Neural crest cell (in vitro differentiated cells): Measurements from ENCODE around the gene GNAL. TPM values are rescaled to one million over a fixed set of nuclear protein-coding genes. Genes with fewer than 3 reads are reported as not detected.

Source experiments
- DNase-seq: peaks from one replicate; pipeline ENCODE4 v3.0.0; 2021; ENCODE audit warnings: low read depth, mixed read lengths, low spot score
- H3K27ac Mint-ChIP-seq: one replicate; pipeline ENCODE4 v1.8.0; 2021; ENCODE audit warnings: mild to moderate bottlenecking, mixed read lengths; ENCODE audit not compliant: unreplicated experiment
- H3K27me3 Mint-ChIP-seq: 2 replicates; pipeline ENCODE4 v1.8.0; 2021; ENCODE audit warnings: low read depth, mild to moderate bottlenecking, mixed read lengths
- H3K36me3 Mint-ChIP-seq: 2 replicates; pipeline ENCODE4 v1.8.0; 2021; ENCODE audit warnings: low read depth, mild to moderate bottlenecking, mixed read lengths
- H3K4me1 Mint-ChIP-seq: 2 replicates; pipeline ENCODE4 v1.8.0; 2021; ENCODE audit warnings: mixed read lengths
- H3K4me3 Mint-ChIP-seq: one replicate; pipeline ENCODE4 v1.8.0; 2021; ENCODE audit warnings: mild to moderate bottlenecking, mixed read lengths
- H3K9me3 Mint-ChIP-seq: 2 replicates; pipeline ENCODE4 v1.8.0; 2021; ENCODE audit warnings: mixed read lengths
- total RNA-seq: library from RNA; stranded (reverse); gene quantifications from 2 replicates; pipeline ENCODE4 v1.2.1, GENCODE V29; 2021
- TF ChIP-seq, protein P1 (sequence below): fragments of 200-600 bp; sonication (generic); conservative IDR thresholded peaks from 2 replicates; pipeline ENCODE4 v1.5.0; 2021; ENCODE audit warnings: antibody characterized with exemption, mild to moderate bottlenecking

Gene GNAL
- total RNA-seq, 1 donor from 2014 or later: 20.4 TPM

DNA sequence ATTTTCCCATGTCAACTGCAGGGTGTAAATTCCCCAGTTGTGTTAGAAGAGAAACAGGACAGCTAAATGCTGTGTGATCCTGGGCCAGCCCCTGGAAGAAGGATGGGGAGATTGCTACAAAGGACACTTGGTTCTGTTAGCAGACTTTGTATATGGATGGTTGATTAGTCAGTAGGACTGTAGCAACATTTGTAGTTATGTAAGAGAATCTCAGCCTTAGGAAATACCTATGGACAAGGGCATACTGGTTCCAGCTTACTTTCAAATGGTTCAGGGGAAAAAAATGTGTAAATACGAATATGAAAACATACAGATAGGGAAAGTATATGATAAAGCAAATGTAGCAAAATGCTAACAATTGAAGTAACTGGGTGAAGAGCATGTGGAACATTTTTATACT, 47.6 kb downstream of the GNAL start:
- Mint-ChIP-seq H3K27ac (no peak overlapping the region), H3K9me3 (no peaks in the 10 kb centered on the region), H3K27me3 (peaks cover 8% of the 10 kb centered on the region), H3K36me3 (no peaks in the 10 kb centered on the region), H3K4me3 (no peak overlapping the region), H3K4me1 (no peaks in the 10 kb centered on the region)
- TF ChIP-seq, protein P1, sequence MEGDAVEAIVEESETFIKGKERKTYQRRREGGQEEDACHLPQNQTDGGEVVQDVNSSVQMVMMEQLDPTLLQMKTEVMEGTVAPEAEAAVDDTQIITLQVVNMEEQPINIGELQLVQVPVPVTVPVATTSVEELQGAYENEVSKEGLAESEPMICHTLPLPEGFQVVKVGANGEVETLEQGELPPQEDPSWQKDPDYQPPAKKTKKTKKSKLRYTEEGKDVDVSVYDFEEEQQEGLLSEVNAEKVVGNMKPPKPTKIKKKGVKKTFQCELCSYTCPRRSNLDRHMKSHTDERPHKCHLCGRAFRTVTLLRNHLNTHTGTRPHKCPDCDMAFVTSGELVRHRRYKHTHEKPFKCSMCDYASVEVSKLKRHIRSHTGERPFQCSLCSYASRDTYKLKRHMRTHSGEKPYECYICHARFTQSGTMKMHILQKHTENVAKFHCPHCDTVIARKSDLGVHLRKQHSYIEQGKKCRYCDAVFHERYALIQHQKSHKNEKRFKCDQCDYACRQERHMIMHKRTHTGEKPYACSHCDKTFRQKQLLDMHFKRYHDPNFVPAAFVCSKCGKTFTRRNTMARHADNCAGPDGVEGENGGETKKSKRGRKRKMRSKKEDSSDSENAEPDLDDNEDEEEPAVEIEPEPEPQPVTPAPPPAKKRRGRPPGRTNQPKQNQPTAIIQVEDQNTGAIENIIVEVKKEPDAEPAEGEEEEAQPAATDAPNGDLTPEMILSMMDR: no peak
- no peak for DNase-seq

DNA sequence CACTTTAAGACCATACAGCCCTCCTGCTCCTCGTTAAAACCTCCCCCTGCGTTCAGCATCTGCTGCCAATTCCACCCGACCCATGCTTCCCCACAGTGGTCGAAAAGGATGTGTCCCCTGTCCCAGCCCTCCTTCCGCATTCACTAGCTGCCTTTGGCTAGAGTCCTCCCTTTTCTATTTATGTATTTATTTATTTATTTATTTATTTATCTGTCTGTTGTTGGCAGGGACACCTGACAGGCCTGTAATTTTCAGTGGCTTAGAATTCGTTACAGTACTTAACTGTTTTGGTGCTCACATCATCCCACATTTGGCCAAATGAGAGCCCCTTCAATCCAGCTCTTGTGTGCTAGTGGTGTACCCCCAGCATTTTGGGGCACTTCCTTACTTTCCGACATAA, 50.8 kb downstream of the GNAL start:
- Mint-ChIP-seq H3K4me3 (no peak overlapping the region), H3K36me3 (no peaks in the 10 kb centered on the region), H3K9me3 (no peaks in the 10 kb centered on the region), H3K27ac (no peak overlapping the region), H3K27me3 (peaks cover 3% of the 10 kb centered on the region), H3K4me1 (no peaks in the 10 kb centered on the region)
- TF ChIP-seq, protein P1: no peak
- DNase-seq: no peak

DNA sequence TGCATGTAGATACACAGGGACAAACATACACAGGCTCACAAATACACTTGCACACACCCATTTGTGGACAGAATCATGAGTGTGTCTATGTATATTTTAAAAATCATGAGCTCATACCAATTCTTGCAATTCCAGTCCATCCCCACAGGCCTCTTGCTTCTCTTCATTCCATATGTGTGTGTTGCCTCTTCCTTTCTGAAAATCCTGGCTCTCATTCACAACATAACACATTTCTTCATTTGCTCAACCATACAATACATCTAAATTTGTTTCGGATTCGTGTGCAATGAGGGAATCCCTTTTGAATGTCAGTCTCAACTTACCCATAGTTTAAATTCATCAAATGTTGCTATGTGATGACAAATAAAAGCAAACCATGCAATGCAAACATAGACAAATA, 51.4 kb downstream of the GNAL start:
- Mint-ChIP-seq H3K4me1 (no peaks in the 10 kb centered on the region), H3K9me3 (no peaks in the 10 kb centered on the region), H3K27me3 (peaks cover 3% of the 10 kb centered on the region), H3K27ac (no peak overlapping the region), H3K36me3 (no peaks in the 10 kb centered on the region), H3K4me3 (no peak overlapping the region)
- no peak for DNase-seq
- TF ChIP-seq, protein P1: no peak

DNA sequence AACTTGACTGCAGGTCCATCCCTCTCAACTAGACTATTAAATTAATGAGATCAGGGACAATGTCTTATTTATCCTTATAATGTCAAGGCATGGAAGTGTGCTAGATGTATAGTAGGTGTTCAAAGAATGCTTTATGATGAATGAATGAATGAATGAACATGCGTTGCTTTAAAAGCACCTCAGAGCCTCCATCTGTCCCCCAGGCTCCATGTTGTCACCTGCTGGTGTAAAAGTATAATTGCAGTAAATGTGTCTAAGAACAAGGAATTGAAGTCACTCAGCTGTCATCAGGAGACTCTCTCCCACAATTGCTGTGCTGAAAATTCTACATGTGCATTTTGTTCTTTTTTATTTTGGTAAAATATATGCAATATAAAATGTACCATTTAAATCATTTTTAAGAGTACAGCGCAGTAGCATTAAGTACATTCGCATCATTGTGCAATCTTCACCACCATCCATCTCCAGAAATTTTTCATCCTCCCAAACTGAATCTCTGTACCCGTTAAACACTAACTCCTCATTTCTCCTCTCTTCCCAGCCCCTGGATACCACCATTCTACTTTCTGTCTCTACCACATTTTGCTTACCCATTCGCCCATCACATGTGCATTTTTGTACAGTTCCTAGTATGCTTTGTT, 52.6 kb downstream of the GNAL start:
- Mint-ChIP-seq H3K27me3 (peaks cover 4% of the 10 kb centered on the region), H3K9me3 (no peaks in the 10 kb centered on the region), H3K27ac (no peak overlapping the region), H3K36me3 (no peaks in the 10 kb centered on the region), H3K4me3 (no peak overlapping the region), H3K4me1 (no peaks in the 10 kb centered on the region)
- TF ChIP-seq, protein P1: peak; percentile 66
- no peak for DNase-seq

DNA sequence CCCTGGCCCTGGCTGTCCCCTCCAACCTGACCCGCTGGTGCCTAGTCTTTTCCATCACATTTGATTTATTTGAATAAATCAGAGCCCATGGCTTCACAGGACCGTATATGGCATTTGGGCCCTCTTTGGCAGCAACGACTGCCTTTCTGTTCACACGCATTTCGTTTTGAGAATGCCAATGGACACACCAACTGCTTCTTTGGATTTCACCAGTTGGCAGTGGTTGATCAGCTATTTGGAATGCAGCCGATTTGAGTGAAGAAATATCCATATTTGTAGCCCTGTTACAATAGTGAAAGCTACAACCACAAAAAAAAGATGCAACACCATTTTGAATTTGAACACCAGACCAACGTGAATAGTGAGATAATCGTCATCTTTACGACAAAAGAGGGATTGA, 56.5 kb downstream of the GNAL start:
- Mint-ChIP-seq H3K27ac (no peak overlapping the region), H3K4me3 (no peak overlapping the region), H3K4me1 (peaks cover 3% of the 10 kb centered on the region), H3K27me3 (peaks cover 22% of the 10 kb centered on the region), H3K9me3 (no peaks in the 10 kb centered on the region), H3K36me3 (peaks cover 2% of the 10 kb centered on the region)
- DNase-seq: no peak
- TF ChIP-seq, protein P1: no peak
